ENCODE data around the gene TTC39A. TPM values are rescaled to one million over a fixed set of nuclear protein-coding genes. Genes with fewer than 3 reads are reported as not detected.

The TTC39A gene
- total RNA-seq, result 0.43 and 0.64 TPM in 2 replicates

GRCh38 chr1:51330331-51331201 lies at the start of gene TTC39A:
TTC39A (minus strand) TSS chr1:51330562; CDS start chr1:51330477, 85 bp downstream.
- TF ChIP-seq CTCF (IDR thresholded peaks at IDR 0.05; ENCODE audit: insufficient read depth, low read depth, low read length), result no peak
- no peak for DNase-seq (ENCODE audit: low read depth)
- H3K4me3 ChIP-seq (ENCODE audit: low read depth, low read length), result peak within 1 kb of the TSS; percentile 43

- no peak for DNase-seq (ENCODE audit: low read depth)
- H3K4me3 ChIP-seq (ENCODE audit: low read depth, low read length), result no peak overlapping the region
- TF ChIP-seq CTCF (IDR thresholded peaks at IDR 0.05; ENCODE audit: insufficient read depth, low read depth, low read length), result no peak
Measured at GRCh38 chr1:51378871-51379270, 48.5 kb upstream of the TTC39A start.

- TF ChIP-seq CTCF (IDR thresholded peaks at IDR 0.05; ENCODE audit: insufficient read depth, low read depth, low read length), result no peak
- no peak for DNase-seq (ENCODE audit: low read depth)
- no peak overlapping the region for H3K4me3 ChIP-seq (ENCODE audit: low read depth, low read length)
Measured at GRCh38 chr1:51373898-51374297, 43.5 kb upstream of the TTC39A start.

- no peak overlapping the region for H3K4me3 ChIP-seq (ENCODE audit: low read depth, low read length)
- DNase-seq (ENCODE audit: low read depth), result no peak
- no peak for TF ChIP-seq CTCF (IDR thresholded peaks at IDR 0.05; ENCODE audit: insufficient read depth, low read depth, low read length)
Measured at GRCh38 chr1:51372561-51372960, 42.2 kb upstream of the TTC39A start.

- TF ChIP-seq CTCF (IDR thresholded peaks at IDR 0.05; ENCODE audit: insufficient read depth, low read depth, low read length), result no peak
- no peak overlapping the region for H3K4me3 ChIP-seq (ENCODE audit: low read depth, low read length)
- no peak for DNase-seq (ENCODE audit: low read depth)
Measured at GRCh38 chr1:51369171-51369570, 38.8 kb upstream of the TTC39A start.

- TF ChIP-seq CTCF (IDR thresholded peaks at IDR 0.05; ENCODE audit: insufficient read depth, low read depth, low read length), result no peak
- DNase-seq (ENCODE audit: low read depth), result no peak
- H3K4me3 ChIP-seq (ENCODE audit: low read depth, low read length), result no peak overlapping the region
Measured at GRCh38 chr1:51365774-51366173, 35.4 kb upstream of the TTC39A start.

All from fibroblast of villous mesenchyme (primary cell).